ENCODE results near the gene CGN. TPM values are rescaled to one million over a fixed set of nuclear protein-coding genes. Genes with fewer than 3 reads are reported as not detected.

The CGN gene
- total and polyA plus RNA-seq, 2 donors (not counting 3 experiments of a cell fraction or from before 2014, with no cell fraction given) = 0.32 to 0.73 TPM

DNA sequence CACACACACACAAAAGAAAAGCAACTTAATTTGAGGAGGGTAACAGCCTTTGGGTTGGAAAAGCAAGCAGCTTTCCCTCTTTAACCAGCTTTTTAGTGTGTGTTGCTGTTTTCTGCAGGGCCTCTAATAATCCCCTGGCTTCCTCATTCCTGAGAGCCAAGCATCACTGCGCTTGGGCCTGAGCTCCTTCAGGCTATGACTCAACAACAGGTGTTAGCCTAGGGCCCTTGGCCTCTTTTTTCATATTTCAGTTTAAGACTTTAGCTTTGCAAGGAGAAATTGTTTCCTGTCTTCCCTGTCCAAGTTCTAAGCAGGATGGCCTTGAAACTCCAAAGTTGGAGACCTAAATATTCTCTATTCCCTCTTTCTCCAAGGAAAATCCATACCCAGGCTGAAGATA lies 74.4 kb downstream of the CGN start:
- H3K27ac ChIP-seq (ENCODE audit: insufficient read depth, low read depth, low read length) = no peak overlapping the region
- FAIRE-seq (no peak), DNase-seq (ENCODE audit: low read depth, low spot score) (peak; percentile 10)
- TF ChIP-seq POLR2A (IDR thresholded peaks at IDR 0.05; ENCODE audit: low read depth, low read length) = no peak
- peak; percentile 24 for TF ChIP-seq FOS (IDR thresholded peaks at IDR 0.05; ENCODE audit: borderline replicate concordance, insufficient read depth, low read length)
- no peak for TF ChIP-seq POLR2AphosphoS5 (IDR thresholded peaks at IDR 0.05; ENCODE audit: insufficient read depth, low read depth, low read length)
- no peaks in the 10 kb centered on the region for H4K20me1 ChIP-seq (replicated peaks; ENCODE audit: control insufficient read depth, extremely low read depth, insufficient read depth, low read length)
- ChIA-PET POLR2A (interaction anchor here (0.6 kb wide), 1 partner anchor 199 kb away, joined by 5 read pairs; no protein-coding TSS in a partner anchor), CTCF (interaction anchor here (0.9 to 1.1 kb wide), 3 partner anchors 11 to 141 kb away, joined by 3 read pairs; no protein-coding TSS in a partner anchor)
- H2AFZ ChIP-seq (ENCODE audit: low read depth, low read length) = no peak overlapping the region
- no peaks in the 10 kb centered on the region for H3K36me3 ChIP-seq (ENCODE audit: control insufficient read depth in 2 of 2, extremely low read depth in 1 of 2, insufficient read depth in 2 of 2, low read length in 2 of 2)
- H3K4me3 ChIP-seq (replicated peaks in 1 of 3; ENCODE audit: insufficient read depth in 1 of 3, low read depth in 1 of 3, low read length in 3 of 3) = no peak overlapping the region
- intact Hi-C loops (cut with micrococcal nuclease) (no loop called here), dilution Hi-C loops (cut with MboI; ENCODE audit: extremely low pct_ligation_motif_present, low sequenced_read_pairs) (no loop called here)
- H3K27me3 ChIP-seq (ENCODE audit: control insufficient read depth in 2 of 2, insufficient read depth in 2 of 2, low read length in 2 of 2) = no peaks in the 10 kb centered on the region
- no peak overlapping the region for H3K9ac ChIP-seq (replicated peaks; ENCODE audit: extremely low read depth, insufficient read depth, low read length)
- no peaks in the 10 kb centered on the region for H3K9me3 ChIP-seq (replicated peaks; ENCODE audit: control insufficient read depth, insufficient read depth, low read length)
- no peaks in the 10 kb centered on the region for H3K4me1 ChIP-seq (ENCODE audit: control insufficient read depth, extremely low read depth, insufficient read depth, low read length)
- H3K9me1 ChIP-seq (replicated peaks; ENCODE audit: control insufficient read depth, extremely low read depth, insufficient read depth, low read length) = no peaks in the 10 kb centered on the region
- BruUV-seq (replicated peaks) = no TSS peak
- H3K4me2 ChIP-seq (ENCODE audit: insufficient read depth, low read length) = no peak overlapping the region
- no peaks in the 10 kb centered on the region for H3K79me2 ChIP-seq (ENCODE audit: control insufficient read depth, insufficient read depth, low read length)

MicroRNAs within 50 kb of the gene (microRNA counts, 767-probe panel; counts per million panel counts)
- 723 counts per million, percentile 96 among the panel's probes with 10 or more counts for microRNA hsa-miR-554

Small RNA genes lying within 50 kb of the gene (microRNA-seq; reads per million reads assigned to microRNA genes)
- gene MIR554 (ENCODE audit: borderline number of aligned reads, borderline replicate concordance) = not detected

Small RNA genes lying within 50 kb of the gene (small RNA-seq; reads per million reads assigned to genes)
- not detected for gene MIR554 (ENCODE audit: insufficient read depth, insufficient read length, low read depth, low replicate concordance)
- gene RF00405 (ENCODE audit: insufficient read depth, insufficient read length, low read depth, low replicate concordance) = not detected

Other genes starting within 250 kb of the CGN start
- 15.5 and 17.9 TPM in 2 replicates for gene ZNF687, start 229.1 kb upstream of the CGN start, total RNA-seq
- 20.1 and 30.9 TPM in 2 replicates for gene ZNF687, start 229.1 kb upstream of the CGN start, polyA plus RNA-seq
- 58.3 and 60.9 TPM in 2 replicates for gene PI4KB, start 184.0 kb upstream of the CGN start, total RNA-seq
- 63.3 and 67.8 TPM in 2 replicates for gene PI4KB, start 184.0 kb upstream of the CGN start, polyA plus RNA-seq
- 46.3 and 52.8 TPM in 2 replicates for gene RFX5, start 164.1 kb upstream of the CGN start, total RNA-seq
- gene RFX5, start 164.1 kb upstream of the CGN start, polyA plus RNA-seq = 18.9 and 23.5 TPM in 2 replicates
- 12.4 and 18.0 TPM in 2 replicates for gene SELENBP1, start 138.7 kb upstream of the CGN start, total RNA-seq
- gene SELENBP1, start 138.7 kb upstream of the CGN start, polyA plus RNA-seq = 37.3 and 40.6 TPM in 2 replicates
- 322 and 335 TPM in 2 replicates for gene PSMB4, start 111.8 kb upstream of the CGN start, total RNA-seq
- gene PSMB4, start 111.8 kb upstream of the CGN start, polyA plus RNA-seq = 835 and 874 TPM in 2 replicates
- 91.2 and 96.7 TPM in 2 replicates for gene POGZ, start 51.9 kb upstream of the CGN start, total RNA-seq
- 49.2 and 50.7 TPM in 2 replicates for gene POGZ, start 51.9 kb upstream of the CGN start, polyA plus RNA-seq
- gene TUFT1, start 28.9 kb downstream of the CGN start, total RNA-seq = 4.3 TPM in 2 replicates
- 4.3 and 5.1 TPM in 2 replicates for gene TUFT1, start 28.9 kb downstream of the CGN start, polyA plus RNA-seq
- gene SNX27, start 100.7 kb downstream of the CGN start, total RNA-seq = 24.5 and 24.9 TPM in 2 replicates
- 7.7 and 8.1 TPM in 2 replicates for gene SNX27, start 100.7 kb downstream of the CGN start, polyA plus RNA-seq
- gene CELF3, start 205.4 kb downstream of the CGN start, total RNA-seq = not detected in 2 replicates
- not detected in 2 replicates for gene CELF3, start 205.4 kb downstream of the CGN start, polyA plus RNA-seq
- gene RIIAD1, start 210.1 kb downstream of the CGN start, total RNA-seq = not detected in 2 replicates
- not detected in 2 replicates for gene RIIAD1, start 210.1 kb downstream of the CGN start, polyA plus RNA-seq